H1 (cell line): ENCODE results near the gene GPX4. TPM values are rescaled to one million over a fixed set of nuclear protein-coding genes. Genes with fewer than 3 reads are reported as not detected.

Experiments
- BACH1 ChIP-seq: IDR thresholded peaks from 2 replicates; pipeline ENCODE4 v1.6.1; 2012; ENCODE audit warnings: low read length, improper control_type of control experiment
- CBX8 ChIP-seq: fragments of 300-800, 300-1000 bp; sonication (generic); IDR thresholded peaks from 2 replicates; pipeline ENCODE4 v1.7.1; 2016; ENCODE audit warnings: low read depth, low read length, borderline replicate concordance
- CREB1 ChIP-seq: IDR thresholded peaks from 2 replicates; pipeline ENCODE4 v1.6.1; 2012; ENCODE audit warnings: inconsistent platforms
- SP4 ChIP-seq: IDR thresholded peaks from 2 replicates; pipeline ENCODE4 v1.6.1; 2012; ENCODE audit warnings: low read length, inconsistent platforms
- SRF ChIP-seq: IDR thresholded peaks from 2 replicates; pipeline ENCODE4 v1.6.1; 2011; ENCODE audit warnings: mild to moderate bottlenecking, low read depth, low read length, moderate library complexity
- SUZ12 ChIP-seq: fragments of 200-600 bp; sonication (generic); IDR thresholded peaks from 2 replicates; pipeline ENCODE4 v1.6.1; 2012; ENCODE audit warnings: mild to moderate bottlenecking, inconsistent platforms, low read length, moderate library complexity, mixed read lengths
- TBP ChIP-seq: IDR thresholded peaks from 2 replicates; pipeline ENCODE4 v1.6.1; 2011; ENCODE audit warnings: low read depth, low read length, improper control_type of control experiment
- polyA plus RNA-seq, 7 experiments: library from polyadenylated mRNA; depleted of rRNA in 3 of 7; stranded (reverse) in 5 of 7; unstranded in 2 of 7; fragments of >200 nt in 5 of 7; fragments of 200-250 nt in 2 of 7; gene quantifications; 1 replicate in 5 of 7; 2 replicates in 1 of 7; 4 replicates in 1 of 7; pipeline versions ENCODE4 v1.2.1 to v1.2.3, GENCODE V29; 2011 to 2013; ENCODE audit warnings: missing spikeins in 2 of 7, mixed read lengths in 2 of 7
- total RNA-seq: library from RNA; stranded (reverse); fragmentation: NEBNext Ultra II Directional; extraction: Animal tissue kit (Norgen Biotek cat#: 25700); gene quantifications from 2 replicates; pipeline ENCODE4 v1.2.1, GENCODE V29; 2021
- TF ChIP-seq, protein P1 (sequence below): IDR thresholded peaks from 2 replicates; pipeline ENCODE4 v1.6.1; 2012; ENCODE audit warnings: low read length, inconsistent platforms

The GPX4 gene
- total and polyA plus RNA-seq, 2 of the 8 experiments (the other 6 are each of a cell fraction or from before 2014, with no cell fraction given): 342 to 693 TPM

- TF ChIP-seq, protein P1, sequence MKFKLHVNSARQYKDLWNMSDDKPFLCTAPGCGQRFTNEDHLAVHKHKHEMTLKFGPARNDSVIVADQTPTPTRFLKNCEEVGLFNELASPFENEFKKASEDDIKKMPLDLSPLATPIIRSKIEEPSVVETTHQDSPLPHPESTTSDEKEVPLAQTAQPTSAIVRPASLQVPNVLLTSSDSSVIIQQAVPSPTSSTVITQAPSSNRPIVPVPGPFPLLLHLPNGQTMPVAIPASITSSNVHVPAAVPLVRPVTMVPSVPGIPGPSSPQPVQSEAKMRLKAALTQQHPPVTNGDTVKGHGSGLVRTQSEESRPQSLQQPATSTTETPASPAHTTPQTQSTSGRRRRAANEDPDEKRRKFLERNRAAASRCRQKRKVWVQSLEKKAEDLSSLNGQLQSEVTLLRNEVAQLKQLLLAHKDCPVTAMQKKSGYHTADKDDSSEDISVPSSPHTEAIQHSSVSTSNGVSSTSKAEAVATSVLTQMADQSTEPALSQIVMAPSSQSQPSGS: no peak
- TF ChIP-seq TBP (no peak), SUZ12 (no peak), BACH1 (no peak), CBX8 (no peak), CREB1 (no peak), SP4 (no peak), SRF (no peak)
Observed at GRCh38 chr19:1136621-1137317, 33.0 kb downstream of the GPX4 start (continued).
